CMK (cell line): ENCODE measurements around the gene CACNA2D3.
"Not testable (repeated sequence)": the region's sequence is repeated elsewhere in the genome, so short reads cannot be mapped to it uniquely, and the experiment has no call there.

Experiments
- DNase-seq: peaks from one replicate; pipeline ENCODE4 v3.0.0-alpha.2; 2010; ENCODE audit warnings: low read depth

The CACNA2D3 gene

DNA sequence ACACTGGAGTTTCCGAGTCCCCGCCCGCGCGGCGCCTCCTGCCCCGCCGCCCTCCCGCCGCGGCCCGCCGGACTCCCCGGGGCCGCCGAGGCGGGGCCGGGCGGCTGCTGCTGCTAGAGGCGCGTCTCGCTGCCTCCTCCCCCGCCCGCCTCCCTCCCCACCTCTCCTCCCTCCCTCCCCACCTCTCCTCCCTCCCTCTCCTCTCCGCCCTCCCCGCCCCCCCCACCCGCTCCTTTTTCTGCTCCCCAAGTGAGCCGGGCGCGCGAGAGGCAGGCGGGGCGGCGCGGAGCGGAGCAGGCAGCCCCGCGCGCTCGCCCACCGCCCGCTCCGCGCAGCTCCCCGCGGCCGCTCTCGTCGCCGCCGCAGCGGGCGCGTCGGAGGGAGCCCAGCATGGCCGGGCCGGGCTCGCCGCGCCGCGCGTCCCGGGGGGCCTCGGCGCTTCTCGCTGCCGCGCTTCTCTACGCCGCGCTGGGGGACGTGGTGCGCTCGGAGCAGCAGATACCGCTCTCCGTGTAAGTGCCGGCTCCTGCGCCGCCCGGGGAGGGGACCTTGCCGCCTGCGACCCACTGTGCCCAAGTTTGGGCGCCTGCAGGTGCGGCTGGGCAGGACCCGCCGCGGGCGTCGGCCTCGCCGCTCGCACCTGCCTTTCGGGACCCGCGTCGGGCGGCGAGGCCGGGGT lies at the start of gene CACNA2D3:
Gene CACNA2D3 (plus strand): TSS at position 229 of the 679 bp plus-strand sequence.
- DNase-seq: no peak

DNA sequence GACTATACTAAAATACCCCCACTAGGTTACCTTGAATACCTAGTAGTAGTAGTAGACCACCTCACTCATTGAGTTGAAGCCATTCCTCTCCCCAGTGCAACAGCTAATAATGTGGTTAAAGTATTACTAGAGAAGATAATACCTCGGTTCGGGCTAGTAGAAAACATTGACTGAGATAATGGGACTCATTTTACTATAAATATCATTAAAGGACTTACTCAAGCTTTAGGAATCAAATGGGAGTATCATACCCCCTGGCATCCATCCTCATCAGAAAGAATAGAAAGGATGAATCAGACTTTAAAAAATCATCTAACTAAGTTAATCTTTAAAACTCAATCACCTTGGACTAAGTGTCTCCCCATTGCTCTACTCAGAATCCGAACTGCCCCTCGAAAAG lies 49.0 kb upstream of the CACNA2D3 start:
- DNase-seq: no peak

- no peak for DNase-seq
These were observed 43.0 kb upstream of the CACNA2D3 start for GRCh38 chr3:54079314-54079713.

DNA sequence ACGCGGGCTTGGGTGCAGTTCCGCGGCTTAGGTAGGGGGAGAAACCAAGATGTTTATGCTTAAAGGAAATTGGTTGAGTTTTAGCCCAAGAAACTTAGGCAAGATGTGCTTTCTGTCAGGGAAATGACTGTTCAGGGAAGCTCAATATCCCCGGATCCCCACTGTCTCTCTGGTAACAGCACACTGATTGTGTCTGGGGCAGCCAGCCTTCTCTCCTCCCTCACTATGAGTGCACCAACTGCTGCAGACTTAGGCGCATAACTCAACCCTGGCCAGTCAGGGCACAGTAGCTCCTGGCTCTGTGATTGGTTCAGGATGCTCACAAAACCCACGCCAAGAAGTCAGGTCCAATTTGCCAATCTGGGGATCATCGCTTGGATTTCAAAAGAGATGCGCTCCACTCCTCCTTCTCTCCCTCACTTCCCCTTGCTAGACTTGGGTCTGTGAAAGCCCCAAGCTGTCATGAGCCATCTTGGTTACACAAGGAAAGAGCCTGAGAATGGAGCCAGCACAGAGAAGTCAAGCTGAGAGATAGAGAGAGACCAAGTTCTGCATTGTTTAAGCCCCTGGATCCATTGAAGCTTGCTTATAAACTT lies 42.5 kb upstream of the CACNA2D3 start:
- DNase-seq: no peak

DNA sequence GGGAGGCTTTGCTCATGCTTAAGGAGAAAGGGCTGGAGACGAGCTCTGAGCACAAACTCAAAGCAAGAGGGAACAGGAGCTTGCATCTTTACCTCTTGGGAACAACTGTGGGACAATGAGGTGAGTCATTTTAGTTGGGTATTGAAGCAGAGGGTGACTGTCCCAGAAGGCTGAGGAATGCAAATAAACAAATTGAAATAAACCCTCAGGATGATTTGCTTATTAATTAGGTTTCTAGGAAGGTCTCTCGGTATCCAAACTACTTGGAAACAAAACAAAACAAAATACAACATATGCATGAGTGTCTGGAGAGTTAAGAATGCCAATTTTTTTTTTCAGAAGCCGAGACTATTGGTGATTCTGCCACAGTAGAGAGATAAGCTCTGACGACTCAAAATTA lies 38.4 kb upstream of the CACNA2D3 start:
- DNase-seq: no peak

- DNase-seq: no peak
These were observed 36.4 kb upstream of the CACNA2D3 start for GRCh38 chr3:54085936-54086335.

GRCh38 chr3:54086652-54087405 lies 35.5 kb upstream of the CACNA2D3 start:
- no peak for DNase-seq

DNA sequence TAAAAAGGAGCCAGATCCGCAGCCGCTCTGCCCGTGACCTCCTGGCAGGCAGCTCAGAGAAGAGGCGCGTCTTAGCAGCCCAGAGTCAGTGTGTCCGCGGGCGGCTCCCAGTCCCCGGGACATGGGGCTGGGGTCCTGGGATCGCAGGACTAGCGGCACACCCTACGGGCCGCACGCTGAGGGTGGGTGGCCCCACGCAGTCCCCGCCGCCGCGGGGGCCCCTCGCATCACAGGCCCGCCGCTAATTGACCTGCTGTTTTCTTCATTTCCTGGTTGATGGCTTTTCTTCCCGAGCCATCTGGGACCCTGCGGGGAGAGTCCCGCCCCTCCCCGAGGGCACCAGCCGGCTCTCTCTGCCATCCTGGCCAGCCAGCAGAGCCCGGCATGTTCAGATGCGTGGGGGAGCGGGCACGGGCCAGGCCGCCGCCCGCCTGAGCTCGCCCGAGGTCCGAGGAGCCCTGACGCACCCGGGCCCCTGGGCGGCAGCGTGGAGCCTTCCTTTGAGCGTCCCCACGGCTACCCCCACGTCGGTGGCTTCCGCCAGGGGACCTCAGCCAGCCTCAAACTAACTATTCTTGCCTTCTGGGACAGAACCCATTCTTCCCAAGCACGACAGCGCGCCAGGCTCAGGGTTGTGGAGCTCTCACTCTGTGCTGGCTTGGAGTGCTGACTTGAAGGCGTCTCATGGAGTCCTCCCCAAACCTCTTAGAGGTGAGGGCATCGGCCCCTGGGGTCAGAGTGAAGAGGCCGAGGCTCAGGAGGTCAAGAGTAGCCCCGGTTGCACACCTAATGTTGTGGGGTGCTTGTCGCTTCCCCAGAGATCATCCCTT lies 34.6 kb upstream of the CACNA2D3 start:
- no peak for DNase-seq

- no peak for DNase-seq
These were observed 28.7 kb upstream of the CACNA2D3 start for GRCh38 chr3:54093491-54094248.

DNA sequence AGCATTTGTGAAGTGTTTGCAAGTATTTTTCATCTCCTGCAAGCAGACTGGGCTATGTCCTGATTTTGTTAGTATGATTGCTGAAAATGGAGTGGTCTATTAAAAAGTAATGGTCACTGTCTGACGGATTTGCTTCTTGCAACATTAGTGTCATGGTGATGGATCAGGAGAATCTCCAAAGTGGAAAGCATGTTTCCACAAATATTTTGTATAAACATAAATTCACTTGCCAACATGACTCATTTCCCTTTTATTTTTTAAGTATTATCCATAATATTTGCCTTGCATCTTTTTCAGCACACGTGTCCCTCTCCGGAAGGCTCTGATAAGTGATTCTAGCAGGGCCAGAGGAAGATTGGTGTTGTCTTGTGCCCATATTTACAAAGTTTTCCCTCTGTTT lies 27.4 kb upstream of the CACNA2D3 start:
- no peak for DNase-seq

- DNase-seq: no peak
These were observed 23.0 kb upstream of the CACNA2D3 start for GRCh38 chr3:54099381-54099780.

DNA sequence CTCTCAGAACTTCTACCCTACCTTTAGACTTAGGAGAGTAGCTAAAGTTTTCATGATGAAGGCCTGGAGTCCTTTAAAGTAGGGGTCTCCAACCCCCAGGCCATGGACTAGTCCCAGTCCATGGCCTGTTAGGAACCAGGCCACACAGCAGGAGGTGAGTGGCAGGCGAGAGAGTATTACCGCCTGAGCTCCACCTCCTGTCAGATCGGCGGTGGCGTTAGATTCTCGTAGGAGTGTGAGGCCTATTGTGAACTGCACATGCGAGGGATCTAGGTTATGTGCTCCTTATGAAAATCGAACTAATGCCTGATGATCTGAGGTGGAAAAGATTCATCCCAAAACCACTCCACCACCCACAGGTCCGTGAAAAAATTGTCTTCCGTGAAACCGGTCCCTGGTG lies 18.3 kb upstream of the CACNA2D3 start:
- DNase-seq: no peak

DNA sequence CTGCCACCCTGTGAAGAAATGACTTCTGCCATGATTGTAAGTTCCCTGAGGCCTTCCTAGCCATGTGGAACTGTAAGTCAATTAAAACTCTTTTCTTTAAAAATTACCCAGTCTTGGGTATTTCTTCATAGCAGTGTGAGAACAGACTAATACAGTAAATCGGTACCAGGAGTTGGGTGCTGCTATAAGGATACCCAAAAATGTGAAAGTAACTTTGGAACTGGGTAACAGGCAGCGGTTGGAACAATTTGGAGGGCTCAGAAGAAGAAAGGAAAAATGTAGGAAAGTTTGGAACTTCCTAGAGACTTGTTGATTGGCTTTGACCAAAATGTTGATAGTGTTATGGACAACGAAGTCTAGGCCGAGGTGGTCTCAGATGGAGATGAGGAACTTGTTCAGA lies 6.2 kb upstream of the CACNA2D3 start:
- DNase-seq: not testable (repeated sequence)

DNA sequence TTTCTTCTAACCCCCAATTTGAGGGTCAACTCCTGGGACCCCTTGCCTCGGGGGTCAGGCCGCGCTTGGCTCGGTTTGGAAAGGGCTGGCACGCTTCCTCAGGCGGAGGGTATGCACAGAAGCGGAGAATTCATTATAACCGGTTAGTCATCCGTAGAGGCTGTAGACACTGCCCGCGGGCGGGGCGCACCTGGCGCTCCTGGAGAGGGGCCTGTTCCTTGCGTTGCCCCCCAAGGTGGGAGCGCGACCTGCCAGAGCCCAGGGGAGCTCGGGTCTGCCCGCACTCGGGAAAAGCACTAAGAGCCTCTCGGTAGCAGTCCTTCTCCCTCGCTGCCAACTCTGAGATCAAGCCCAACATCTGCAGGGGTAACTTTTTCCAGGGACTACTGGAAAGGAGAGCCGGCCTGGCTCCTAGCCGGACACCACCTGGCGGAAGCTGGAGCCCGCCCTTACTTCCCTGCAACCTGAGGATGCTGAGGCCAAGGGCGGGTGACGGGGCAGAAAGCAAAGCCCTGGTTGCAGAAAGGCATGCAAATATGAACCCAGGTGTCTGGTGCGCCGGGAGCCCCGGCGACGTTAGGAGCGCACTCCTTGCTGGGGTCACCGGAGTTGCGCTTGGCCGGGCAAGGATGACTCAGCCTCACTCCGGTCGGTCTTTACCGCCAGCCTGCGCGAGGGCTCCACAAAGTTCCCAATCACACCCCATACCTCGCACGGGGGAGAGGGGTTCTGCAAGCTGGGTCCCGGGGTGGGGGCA lies 1.5 kb upstream of the CACNA2D3 start:
- no peak for DNase-seq

- DNase-seq: no peak
These were observed 683 bp upstream of the CACNA2D3 start for GRCh38 chr3:54121414-54122323.

DNA sequence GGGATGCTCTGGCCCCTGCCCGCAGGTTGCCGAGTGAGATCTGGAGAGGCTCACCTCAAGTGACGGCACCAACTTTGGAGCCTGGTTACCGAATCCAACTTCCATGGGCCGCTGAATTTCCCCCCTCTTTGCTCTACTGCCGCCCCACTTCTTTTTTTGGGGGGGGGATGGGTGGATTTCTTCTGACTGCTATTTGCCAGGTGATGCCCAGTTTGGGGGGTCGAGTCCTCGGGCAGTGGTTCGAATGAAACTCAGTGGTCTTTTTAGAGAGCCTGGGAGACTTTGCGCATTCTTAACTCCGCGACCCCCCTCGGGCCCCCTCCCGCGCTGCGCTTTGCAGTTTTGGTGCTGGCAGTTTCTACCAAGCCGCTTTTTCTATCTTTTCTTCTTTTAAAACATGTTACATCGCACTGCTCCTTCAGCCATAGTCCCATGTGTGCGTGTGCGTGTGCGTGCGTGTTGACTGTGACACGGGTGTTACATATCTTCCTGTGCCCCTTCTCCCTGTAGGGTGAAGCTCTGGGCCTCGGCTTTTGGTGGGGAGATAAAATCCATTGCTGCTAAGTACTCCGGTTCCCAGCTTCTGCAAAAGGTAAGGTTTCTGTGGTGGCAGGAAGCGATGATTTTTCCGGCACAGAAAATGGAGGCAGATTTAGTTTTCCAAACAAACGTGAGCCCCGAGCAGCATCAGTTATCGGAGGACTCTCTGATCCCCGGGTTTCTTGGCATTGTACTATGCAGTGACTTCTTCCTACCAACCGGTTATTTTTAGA lies 837 bp downstream of the CACNA2D3 start:
- DNase-seq: no peak

DNA sequence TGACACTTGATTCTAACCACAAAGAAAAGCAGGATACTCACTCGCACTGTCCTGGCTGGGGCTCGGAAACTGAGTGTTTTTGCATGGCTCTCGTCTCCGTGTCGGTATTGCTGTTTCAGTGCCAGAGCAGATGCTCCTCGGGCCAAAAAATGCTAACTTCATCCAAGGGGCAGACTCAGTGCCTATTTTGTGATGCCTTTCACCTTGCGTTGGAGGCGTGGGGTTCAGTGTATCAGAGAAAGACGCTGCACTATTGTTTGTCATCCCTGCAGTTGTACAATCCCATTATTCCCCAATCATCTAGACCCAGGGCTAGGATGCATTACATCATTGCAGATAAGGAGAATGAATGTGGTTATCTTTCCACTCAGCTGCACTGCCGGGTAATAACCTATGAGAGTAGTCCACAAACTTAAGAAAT lies 1.4 kb downstream of the CACNA2D3 start:
- DNase-seq: no peak

DNA sequence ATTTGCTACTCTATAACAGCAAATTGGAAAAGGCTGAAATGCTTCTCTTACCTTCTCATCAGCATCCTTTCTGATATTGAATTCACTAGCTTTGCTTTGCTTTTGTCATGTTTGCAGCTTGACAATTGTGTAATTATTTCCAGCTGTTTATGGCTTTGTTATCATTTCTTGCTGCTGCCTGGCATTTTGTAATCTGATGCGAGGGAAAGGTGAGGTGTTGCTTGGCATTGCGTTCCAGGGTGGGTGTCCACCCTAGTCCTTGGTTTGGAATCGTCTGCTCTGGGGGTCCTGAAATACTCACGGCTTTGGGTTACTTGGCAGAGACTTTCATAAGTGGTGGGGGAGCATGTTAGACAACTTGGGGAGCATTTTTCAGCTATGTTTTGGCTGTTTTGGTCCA lies 2.9 kb downstream of the CACNA2D3 start:
- no peak for DNase-seq

DNA sequence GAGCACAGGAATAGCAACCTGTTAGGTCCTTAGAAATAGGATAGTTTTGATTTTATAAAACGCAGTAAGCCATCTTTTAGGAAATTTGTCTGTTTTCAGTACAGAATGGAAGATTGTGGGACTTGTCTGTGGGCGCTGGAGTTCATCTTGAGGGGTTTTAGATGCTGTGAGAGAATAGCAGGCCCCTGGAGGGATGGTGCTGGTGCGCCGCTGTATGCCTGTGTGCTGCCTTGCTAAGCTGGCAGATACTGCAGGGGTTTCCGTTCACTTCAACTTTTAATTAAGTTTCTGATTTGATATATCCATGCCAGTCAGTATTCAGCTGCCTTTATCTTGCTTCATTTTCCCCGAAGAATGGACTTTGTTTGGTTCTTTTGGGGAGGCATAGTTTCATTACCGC lies 4.2 kb downstream of the CACNA2D3 start:
- DNase-seq: no peak
